WI38 (cell line): ENCODE results near the gene AQP12A.

ENCODE experiments used
- H3K4me3 ChIP-seq: 2 replicates; pipeline ENCODE4 v1.5.1; 2011; ENCODE audit warnings: low read depth, mild to moderate bottlenecking, control low read depth, low read length
- CTCF ChIP-seq: IDR thresholded peaks from 2 replicates; pipeline ENCODE4 v1.5.1; 2012; ENCODE audit warnings: low read depth, mild to moderate bottlenecking, control low read depth, low read length

Gene AQP12A

DNA sequence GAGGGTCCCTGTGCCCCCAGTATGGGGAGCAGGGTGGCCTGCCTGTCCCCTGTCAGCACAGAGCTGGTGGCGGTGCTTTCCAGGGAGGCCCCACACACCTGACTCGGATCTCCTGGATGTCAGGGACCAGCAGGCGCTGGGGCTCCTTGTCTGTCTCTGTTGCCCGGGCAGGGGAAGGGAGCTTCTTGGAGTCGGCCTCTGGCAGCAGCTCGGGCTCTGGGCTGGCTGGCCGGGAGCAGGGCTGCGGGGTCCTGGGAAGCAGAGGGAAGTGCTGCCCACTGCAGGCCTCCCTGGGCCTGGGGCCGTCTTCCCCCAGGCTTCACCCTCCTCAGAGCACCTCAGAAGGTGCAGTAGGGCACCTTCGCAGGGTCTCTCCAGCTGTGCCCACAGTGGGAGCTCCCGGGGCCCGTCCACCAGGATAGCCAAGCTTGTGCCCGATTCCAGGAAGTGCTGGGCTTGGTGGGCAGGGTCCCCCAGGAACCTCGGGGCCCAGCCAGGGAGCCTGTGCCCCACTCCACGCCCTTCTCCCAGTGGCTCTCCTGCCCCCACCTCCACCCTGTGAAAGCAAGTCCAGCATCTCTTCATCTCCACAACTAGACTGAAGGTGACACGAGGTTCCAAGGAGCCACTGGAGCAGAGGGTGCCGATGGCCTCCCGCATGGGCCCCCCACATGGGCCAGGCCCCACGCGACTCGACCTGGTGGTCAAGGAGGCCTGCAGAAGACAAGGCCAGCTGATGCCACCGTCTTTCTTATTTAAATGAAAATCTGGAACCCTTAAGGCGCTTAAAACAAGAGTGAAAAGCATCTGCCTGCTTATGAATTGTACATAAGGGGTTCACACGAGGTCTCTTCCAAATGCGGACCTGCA is 28.2 kb downstream of the AQP12A start:
- H3K4me3 ChIP-seq, result no peak overlapping the region
- TF ChIP-seq CTCF, result no peak

DNA sequence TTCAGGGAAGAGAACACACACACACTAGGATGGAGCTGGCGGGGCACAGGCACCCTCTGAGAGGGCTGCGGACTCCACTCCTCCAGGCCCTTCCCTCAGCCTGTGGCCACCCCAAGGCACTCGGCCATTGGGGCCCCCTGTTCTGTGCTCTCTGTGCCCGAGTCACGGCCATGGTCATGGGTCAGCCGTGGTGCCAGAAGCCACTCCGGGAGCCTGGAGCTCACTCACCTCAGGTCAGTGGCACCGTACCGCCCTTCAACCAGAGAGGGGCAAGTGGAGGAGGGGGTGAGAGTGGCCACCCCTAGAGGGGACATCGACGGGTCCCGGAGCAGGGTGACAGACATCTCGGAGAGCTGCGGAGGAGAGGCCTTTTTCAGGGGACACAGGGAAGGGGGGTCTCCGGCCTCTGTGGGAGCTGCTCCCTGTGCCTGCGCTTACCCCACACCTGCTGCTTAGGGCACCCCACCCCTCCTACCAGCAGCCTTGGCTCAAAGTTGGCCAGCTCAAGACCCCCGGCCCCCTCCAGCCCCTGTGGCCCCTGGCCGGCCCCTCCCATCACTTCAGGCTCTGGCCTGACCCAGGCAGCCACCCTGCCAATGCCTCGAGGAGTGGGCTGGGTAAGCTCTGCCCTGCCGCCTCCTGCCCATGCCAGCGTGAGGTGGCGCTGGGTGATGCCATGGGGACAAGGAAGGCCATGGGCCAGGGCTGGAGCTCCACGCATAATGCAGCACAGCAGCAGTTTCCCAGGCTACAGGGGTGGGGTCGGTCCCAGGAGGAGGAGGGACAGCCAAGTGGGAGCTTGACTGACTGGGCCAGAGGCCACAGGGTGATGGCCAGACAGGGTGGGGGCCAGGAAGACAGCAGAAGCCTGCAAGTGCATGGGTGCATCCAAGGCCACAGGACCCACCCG is 29.3 kb downstream of the AQP12A start:
- no peak for TF ChIP-seq CTCF
- no peak overlapping the region for H3K4me3 ChIP-seq

GRCh38 chr2:240721596-240722180 is 30.0 kb downstream of the AQP12A start:
- no peak for TF ChIP-seq CTCF
- H3K4me3 ChIP-seq, result no peak overlapping the region

DNA sequence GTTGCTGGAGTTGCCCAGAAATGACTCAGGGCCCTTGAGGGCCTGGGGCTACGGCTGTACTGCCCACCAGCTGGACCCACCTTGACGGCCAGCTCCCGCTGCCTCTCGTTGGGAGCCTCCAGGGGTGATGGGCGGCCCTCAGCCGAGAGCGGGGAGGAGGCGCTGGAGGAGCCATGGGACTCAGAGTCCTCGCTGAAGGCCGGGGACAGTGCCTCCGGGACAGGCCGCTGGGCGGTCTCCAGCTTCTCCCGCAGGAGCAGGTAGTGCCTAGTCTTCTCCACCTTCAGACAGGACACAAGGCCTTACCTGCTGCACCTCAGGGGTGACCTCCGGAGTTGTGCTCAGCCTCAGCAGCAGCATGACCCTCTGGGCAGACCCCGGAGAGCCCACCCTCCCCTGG is 30.7 kb downstream of the AQP12A start:
- no peak for TF ChIP-seq CTCF
- no peak overlapping the region for H3K4me3 ChIP-seq

DNA sequence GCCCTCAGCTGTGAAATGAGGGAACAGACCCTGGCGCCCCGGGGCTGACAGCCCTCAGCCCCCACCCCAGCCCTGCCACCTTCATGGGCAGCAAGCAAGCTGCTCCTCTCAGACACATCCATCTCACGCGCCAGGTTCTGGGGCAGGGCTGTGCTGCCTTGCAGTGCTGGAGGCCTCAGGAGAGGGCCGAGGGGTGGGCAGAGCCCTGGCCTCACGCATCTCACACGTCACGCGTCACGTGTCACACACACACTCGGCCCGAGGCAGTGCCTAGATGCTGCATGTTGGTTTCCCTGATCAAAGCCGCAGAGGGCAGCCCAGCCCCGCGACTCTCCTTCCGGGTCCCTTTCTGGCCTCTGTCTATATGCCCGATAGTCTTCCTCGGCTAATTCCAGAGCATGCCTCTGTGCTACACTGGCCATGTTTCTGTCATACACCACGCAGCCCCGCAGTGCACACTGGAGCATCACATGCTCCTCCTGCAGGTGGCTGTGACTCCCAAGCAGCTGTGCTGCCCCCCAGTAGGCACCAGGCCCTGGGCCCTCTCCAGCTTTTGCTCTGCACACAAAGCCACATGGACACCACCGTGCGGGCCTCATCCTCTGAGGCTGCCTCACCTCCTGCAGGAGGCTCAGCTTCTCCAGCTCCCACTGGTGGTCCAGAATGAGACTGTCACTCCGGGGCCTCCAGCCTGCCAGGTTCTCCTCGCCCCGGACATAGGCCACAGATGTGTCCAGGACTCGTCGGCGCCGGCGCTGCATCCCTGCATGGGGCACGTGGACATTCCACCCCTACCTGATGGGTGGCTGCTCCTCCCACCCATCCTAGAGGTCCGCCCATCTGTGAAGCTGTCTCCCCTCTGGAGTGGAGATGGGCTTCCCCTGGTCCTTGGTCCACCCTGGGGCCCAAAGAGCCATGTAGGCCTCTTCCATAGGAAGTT is 31.4 kb downstream of the AQP12A start:
- TF ChIP-seq CTCF, result no peak
- H3K4me3 ChIP-seq, result no peak overlapping the region

- H3K4me3 ChIP-seq, result no peak overlapping the region
- TF ChIP-seq CTCF, result no peak
Observed at GRCh38 chr2:240723851-240724250, 32.2 kb downstream of the AQP12A start.
